Gastroesophageal sphincter (tissue), 3 donors: ENCODE measurements around the gene KIF1A.

Experiments
- CTCF ChIP-seq, 4 experiments: fragments of 200-600 bp in 2 of 4; fragments of 450-650 bp in 2 of 4; sonication (generic) in 1 of 4; IDR thresholded peaks; one replicate each; pipeline ENCODE4 v1.5.1; 2017 to 2019; ENCODE audit warnings: antibody characterized with exemption in 4 of 4, mild to moderate bottlenecking in 2 of 4, moderate library complexity in 2 of 4
- POLR2A ChIP-seq, 2 donors: fragments of 450-650 bp; IDR thresholded peaks; one replicate each; pipeline ENCODE4 v1.6.1; 2017; ENCODE audit warnings: antibody characterized with exemption in 2 of 2, mild to moderate bottlenecking in 2 of 2, moderate library complexity in 1 of 2

GRCh38 chr2:240822280-240822847, 2.3 kb upstream of the KIF1A start:
- TF ChIP-seq CTCF (IDR thresholded peaks at IDR 0.05) (no peak), POLR2A (IDR thresholded peaks at IDR 0.05) (no peak)
